Caki2 (cell line): Measurements from ENCODE around the gene SGMS1. TPM values are rescaled to one million over a fixed set of nuclear protein-coding genes. Genes with fewer than 3 reads are reported as not detected.
"Not testable (repeated sequence)": the region's sequence is repeated elsewhere in the genome, so short reads cannot be mapped to it uniquely, and the experiment has no call there.

Source experiments
- DNase-seq: peaks from one replicate; pipeline ENCODE4 v3.0.0-alpha.2; 2015; ENCODE audit warnings: low read depth
- in situ Hi-C: cut with HindIII; loops from 2 replicates; pipeline ENCODE4 v1.10.0; 2016; ENCODE audit warnings: low sequenced_read_pairs, low pct_unique_long_range_greater_than_20kb, mixed read lengths
- total RNA-seq: library from RNA; depleted of rRNA; stranded (reverse); fragments of >200 nt; shearing (Covaris generic); gene quantifications from 2 replicates; pipeline ENCODE4 v1.2.3, GENCODE V29; 2014; ENCODE audit warnings: low replicate concordance

SGMS1 gene
- total RNA-seq, 1 experiment from 2014 or later = 54.6 TPM

DNA sequence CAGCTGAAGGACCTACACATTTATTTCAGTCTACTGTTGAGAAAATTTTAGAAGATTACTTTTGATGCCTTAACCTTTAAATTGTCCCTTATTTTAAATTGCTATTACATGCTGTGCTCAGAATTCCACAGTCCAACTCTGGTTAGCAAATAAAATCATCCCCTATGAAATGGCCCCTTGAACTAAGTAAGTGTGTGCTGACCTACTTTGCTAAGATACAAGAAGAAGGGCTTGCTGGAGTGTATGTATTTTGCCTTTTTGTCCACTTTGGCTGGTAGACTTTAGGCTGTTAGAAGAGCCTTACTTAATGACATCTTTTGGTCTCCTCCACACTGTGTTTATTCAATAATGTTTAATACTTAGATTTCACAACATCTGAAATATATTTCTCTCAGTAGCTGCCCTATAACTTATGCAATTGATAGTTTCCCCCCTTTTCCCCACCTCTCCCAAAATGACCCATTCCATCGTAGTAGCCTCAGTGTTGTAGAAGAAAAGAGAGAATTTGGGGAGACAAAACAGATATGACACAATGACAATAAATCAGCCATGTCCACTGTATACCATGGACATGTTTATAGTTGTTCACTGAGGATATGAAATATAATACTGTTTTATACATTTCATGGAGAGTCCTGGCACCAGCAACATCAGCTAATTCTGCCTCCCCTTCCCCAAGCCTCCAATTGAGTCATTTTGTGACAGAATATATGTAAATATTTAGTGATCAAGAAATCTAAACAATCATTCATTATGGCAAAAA, 264.6 kb downstream of the SGMS1 start:
- in situ Hi-C loops = no loop called here
- DNase-seq = no peak

DNA sequence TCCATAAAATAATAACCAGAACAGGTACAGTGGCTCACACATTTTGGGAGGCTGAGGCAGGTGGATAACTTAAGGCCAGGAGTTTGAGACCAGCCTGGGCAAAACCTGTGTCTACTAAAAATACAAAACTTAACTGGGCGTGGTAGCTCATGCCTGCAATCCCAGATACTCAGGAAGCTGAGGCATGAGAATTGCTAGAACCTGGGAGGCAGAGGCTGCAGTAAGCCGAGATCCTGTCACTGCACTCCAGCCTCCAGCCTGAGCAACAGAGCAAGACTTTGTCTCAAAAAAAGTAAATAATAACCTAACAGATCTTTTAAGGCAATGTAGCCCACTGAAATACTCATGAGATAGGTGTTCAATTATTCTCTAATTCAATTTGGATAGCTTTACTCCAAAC, 265.3 kb downstream of the SGMS1 start:
- in situ Hi-C loops = no loop called here
- no peak for DNase-seq

DNA sequence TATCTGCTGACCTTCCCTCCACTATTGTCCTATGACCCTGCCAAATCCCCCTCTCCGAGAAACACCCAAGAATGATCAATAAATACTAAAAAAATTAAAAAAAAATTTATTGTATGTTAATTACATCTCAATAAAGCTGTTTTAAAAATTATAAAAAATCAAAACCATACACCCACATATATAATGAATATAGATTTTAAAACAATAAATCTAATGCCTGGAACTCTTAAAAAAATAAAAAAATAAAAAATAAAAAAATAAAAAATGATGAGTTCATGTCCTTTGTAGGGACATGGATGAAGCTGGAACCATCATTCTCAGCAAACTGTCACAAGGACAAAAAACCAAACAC, 267.3 kb downstream of the SGMS1 start:
- DNase-seq = not testable (repeated sequence)

DNA sequence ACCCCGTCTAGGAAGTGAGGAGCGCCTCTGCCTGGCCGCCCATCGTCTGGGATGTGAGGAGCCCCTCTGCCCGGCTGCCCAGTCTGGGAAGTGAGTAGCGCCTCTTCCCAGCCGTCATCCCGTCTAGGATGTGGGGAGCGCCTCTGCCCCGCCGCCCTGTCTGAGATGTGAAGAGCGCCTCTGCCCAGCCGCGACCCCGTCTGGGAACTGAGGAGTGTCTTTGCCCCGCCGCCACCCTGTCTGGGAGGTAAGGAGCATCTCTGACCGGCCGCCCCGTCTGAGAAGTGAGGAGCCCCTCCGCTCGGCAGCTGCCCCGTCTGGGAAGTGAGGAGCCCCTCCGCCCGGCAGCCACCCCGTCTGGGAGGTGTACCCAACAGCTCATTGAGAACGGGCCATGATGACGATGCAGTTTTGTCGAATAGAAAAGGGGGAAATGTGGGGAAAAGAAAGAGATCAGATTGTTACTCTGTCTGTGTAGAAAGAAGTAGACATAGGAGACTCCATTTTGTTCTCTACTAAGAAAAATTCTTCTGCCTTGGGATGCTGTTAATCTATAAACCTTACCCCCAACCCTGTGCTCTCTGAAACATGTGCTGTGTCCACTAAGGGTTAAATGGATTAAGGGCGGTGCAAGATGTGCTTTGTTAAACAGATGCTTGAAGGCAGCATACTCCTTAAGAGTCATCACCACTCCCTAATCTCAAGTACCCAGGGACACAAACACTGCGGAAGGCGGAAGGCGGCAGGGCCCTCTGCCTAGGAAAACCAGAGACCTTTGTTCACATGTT, 267.9 kb downstream of the SGMS1 start:
- in situ Hi-C loops, DNase-seq: not testable (repeated sequence)

More for the DNA sequence above, 267.3 kb downstream of the SGMS1 start:
- in situ Hi-C loops = not testable (repeated sequence)

DNA sequence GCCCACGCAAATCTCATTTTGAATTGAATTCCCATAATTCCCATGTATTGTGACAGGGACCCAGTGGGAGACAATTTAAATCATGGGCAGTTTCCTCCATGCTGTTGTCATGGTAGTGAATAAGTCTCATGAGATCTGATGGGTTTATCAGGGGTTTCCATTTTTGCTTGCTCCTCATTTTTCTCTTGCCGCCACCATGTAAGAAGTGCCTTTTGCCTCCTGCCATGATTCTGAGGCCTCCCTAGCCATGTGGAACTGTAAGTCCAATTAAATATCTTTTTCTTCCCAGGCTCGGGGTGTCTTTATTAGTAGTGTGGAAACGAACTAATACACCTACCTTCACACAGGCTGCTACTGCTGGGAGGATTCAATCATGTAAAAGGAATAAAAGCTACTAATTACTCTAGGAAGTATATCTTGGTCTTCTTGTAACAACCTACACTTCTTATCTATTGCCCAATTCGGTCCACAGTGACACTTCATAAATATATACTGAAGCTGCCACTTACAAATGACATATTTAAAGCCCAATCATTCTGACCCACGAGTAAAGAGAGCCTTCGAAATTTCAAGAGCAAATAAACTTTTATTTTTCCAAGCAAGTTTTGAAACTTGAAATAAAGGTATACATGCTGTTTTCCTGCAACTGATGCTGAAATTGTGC, 272.1 kb downstream of the SGMS1 start:
- in situ Hi-C loops = no loop called here
- DNase-seq = no peak

DNA sequence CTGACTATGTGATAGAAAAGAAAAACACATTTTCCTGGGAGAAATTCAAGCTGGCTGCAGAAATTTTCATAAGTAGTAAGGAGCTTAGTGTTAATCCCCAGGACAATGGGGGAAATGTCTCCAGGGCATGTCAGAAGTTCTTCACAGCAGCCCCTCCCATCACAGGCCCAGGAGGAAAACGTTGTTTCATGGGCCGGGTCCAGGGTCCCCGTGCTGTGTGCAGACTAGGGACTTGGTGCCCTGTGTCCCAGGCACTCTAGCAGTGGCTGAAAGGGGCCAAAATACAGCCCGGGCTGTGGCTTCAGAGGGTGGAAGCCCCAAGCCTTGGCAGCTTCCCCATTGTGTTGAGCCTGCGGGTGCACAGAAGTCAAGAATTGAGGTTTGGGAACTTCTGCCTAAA, 273.4 kb downstream of the SGMS1 start:
- DNase-seq = no peak
- in situ Hi-C loops = no loop called here

DNA sequence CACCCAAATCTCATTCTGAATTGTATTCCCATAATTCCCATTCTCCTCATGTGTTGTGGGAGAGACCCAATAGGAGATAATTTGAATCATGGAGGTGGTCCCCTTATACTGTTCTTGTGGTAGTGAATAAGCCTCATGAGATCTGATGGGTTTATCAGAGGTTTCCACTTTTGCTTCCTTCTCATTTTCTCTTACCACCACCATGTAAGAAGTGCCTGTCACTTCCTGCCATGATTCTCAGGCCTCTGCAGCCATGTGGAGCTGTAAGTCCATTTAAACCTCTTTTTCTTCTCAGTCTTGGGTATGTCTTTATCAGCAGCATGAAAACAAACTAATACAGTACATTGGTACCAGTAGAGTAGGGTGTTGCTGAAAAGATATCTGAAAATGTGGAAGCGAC, 274.2 kb downstream of the SGMS1 start:
- DNase-seq = no peak
- in situ Hi-C loops = no loop called here

DNA sequence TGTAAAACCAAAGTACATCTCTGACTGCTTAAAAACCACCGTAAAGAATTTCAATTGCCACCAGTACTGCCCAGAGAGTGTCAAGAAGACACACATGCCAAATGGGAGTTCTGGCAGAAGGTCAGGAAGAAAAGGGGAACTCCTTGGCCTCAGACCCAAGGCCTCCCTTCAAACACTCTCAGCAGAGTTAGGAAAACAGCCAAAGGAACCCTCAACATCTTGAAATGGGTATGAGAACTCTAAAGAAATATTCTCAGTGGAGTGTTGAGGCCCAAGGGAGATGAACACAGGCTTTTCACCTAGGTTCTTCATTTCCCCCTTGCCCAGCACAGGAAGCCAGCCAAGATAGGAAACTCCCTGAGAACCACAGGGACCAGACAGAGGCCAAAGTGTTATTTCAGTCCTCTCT, 276.4 kb downstream of the SGMS1 start:
- in situ Hi-C loops = no loop called here

DNA sequence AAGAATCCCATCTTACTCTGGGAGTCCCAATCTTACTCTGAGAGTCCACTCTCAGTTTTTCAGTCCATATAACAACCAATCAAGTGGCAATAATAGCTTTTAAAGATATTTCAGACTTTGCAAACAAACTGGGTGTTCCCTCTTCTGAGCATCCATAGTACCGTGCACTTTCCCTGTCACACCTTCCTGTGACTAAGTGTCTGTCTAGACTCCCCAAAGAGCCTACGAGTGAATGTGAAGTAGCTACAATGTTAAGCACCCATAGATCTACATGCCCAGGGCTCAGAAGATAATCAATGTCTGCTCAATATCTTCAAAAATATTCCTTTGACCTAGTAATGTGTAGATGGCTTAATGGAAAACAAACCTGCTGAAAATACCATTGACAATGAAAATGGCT, 276.8 kb downstream of the SGMS1 start:
- DNase-seq = no peak
- in situ Hi-C loops = no loop called here

More for the DNA sequence above, 276.4 kb downstream of the SGMS1 start:
- no peak for DNase-seq

DNA sequence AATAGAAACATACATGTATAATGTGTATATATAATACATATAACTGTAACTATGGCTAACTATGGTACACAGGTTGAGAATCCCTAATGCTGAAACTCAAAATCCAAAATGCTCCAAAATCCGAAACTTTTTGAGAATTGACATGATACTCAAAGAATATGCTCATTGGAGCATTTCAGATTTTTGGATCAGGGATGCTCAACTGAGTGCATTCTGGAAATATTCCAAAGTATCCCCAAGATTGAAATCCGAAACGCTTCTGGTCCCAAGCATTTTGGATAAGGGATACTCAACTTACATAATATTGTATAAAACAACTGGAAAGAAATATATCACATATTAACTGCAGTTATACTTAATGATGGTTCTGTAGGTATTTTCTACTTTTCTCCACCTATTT, 278.2 kb downstream of the SGMS1 start:
- no peak for DNase-seq
- in situ Hi-C loops = no loop called here

DNA sequence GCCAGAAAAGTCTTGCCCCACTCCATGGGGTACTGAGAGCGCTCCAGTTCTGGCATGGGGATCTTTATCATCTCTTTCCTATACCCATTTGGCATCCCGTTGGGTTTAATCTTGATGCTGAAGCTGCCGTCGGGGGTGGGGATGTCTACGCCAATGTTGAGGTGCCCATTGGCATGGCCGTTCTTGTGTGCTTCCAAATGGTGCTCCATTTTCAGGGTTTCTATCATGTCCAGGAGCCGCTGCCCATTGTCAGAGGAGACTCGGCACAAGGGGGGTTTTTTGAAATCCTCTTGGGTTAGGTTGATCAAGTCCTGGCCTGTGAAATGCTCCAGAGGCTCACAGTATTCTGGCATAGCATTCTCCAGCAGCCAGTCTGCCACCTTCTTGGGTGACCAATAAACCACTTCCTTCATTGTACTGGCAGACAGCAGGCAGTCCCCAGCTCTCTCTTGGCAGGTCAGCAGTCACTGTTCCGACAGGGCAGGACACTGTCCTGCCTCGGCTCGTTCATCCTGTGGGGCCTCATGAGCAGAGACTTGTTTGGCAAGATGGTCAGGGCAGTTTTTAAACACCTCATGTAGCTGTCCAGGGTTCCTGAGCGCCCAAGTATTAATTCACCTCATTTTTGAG, 279.9 kb downstream of the SGMS1 start:
- DNase-seq = no peak
- in situ Hi-C loops = no loop called here

DNA sequence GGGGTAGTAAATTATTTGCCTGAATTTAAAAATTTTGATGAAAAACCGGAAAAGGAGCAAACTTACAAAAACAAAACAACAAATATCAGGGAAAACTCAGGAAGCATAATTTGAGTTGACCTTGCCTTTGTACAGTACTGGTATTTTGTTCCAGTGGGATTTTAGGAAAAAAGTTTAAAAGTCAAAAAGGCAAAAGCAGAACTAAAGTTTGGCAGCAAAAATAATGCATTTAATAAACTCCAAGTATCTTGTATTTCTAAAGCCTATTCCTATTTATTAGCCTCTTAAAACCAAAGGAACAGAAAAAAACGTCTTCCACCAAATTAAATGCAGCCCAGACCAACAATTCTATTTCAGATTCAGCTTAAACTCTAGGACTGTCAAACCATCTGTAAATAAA, 281.8 kb downstream of the SGMS1 start:
- in situ Hi-C loops = no loop called here
- no peak for DNase-seq

DNA sequence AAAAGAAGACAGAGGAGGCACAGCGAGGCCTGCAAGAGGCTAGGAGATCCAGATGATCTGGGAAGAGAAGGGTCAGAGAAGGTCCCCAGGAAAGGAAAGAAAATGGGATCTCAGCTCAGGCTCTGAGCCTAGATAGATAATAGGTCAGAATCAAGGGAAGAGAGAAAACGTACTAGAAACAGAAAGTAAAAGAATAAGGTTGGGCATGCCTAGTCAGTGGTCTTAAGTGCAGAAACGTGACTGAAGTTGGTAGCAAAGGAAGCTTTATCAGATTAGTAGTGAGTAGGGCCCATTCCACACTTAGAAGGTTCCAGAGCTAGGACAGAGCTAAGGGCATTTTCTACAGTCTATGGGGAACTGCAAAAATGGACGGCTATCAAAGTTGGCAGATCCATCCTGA, 287.6 kb downstream of the SGMS1 start:
- no peak for DNase-seq
- in situ Hi-C loops = no loop called here

DNA sequence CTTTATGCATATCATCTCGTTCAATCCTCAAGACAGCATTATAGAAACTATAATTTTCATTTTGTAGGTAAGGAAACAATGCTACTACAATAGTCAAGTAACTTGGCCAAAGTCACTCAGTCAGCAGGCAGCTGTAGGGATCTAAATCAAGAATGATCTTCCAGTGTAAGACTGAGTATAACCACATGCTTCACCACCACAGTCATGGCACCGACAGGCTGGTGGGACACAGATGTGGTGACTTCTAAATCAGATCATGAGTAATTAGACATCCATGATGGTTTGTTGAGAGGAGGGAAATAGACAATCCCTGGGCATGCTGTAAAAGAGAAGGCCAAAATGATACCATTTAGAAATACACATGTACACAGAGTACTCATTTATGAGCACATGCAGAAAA, 288.4 kb downstream of the SGMS1 start:
- in situ Hi-C loops = no loop called here
- DNase-seq = no peak

DNA sequence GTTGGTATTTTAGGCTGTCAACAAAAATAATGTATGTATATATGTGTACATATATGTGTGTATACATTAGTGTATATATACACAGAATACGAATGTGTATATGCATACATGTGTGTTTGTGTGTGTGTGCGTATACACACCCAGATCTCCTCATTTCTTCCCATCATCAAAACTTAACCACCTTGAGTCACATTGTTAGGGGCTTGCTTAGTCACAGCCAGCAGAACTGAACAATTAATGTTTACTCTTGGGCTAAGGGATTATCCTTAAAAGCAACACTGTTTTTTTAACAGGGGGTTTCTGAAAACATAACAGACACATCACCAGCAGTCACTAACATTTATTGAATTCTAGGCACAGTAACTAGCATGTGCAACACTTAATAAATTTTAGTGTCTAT, 289.5 kb downstream of the SGMS1 start:
- DNase-seq = no peak
- in situ Hi-C loops = no loop called here

DNA sequence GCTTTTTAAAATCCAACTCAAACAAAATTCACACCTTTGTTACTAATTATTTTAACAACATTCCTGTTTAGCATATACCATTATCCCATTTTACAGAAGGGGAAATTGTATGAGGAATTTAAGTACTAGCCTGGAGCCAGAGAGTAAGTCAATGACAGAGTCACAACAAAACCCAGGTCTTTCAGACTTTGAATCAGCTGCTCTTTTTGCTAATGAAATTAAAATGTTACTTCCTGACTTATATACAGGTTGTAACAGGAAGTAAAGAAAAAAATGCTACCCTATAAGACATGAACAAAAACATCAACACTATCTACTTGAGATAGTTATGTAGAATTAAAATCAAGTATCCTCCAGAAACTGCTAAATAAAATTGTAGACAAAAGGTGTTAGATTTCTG, 289.9 kb downstream of the SGMS1 start:
- in situ Hi-C loops = no loop called here
- DNase-seq = no peak

DNA sequence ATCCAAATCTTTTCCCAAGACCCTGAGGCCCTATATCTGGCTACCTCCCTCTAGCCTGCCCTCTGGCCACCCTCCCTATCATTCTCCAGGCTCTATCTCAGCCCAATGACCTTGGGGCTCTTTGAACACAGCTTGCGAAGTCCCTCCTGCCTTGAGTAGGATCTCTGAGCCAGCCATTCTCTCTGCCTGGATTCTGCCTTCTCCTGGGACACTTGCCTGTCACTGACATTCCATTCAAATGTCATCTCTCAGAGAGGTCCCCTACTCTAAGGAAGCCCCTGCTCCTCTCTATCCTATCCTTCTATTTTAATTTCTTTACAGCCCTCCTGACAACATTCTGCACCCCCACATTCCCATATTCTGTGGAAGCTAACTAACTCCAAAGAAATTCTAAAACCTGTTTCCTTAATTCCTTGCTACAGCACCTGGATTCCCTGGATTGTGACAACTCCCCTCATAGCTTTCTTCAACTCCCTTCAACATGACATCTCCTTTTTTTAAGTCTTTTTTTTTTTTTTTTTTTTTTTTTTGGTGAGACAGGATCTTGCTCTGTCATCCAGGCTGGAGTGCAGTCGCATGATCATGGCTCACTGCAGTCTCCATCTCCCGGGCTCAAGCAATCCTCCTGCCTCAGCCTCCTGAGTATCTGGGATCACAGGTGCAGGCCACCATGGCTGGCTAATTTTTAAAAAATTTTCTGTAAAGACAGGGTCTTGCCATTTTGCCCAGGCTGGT, 291.5 kb downstream of the SGMS1 start:
- no peak for DNase-seq
- in situ Hi-C loops = no loop called here

DNA sequence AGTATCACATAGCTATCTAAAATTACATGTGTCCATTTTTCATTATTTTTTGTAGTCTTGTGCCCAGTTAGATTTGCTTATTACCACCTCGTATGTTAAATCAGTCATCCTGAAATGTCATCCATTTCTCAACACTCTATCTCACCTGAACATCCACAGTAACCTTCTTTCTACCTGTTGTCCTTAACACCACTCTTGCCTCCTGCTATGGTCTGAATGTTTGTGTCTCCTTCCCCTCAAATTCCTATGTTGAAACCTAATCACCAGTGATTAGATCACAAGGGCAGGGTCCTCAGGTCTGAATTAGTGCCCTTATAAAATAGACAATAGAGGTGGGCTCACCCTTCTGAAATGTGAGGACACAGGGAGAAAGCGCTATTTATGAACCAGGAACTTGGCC, 292.3 kb downstream of the SGMS1 start:
- in situ Hi-C loops = no loop called here
- no peak for DNase-seq
